K562 (cell line): ENCODE measurements around the gene SCYL1. TPM values are rescaled to one million over a fixed set of nuclear protein-coding genes. Genes with fewer than 3 reads are reported as not detected.

Experiments
- ARID3A ChIP-seq: IDR thresholded peaks from 2 replicates; pipeline ENCODE4 v1.6.1; 2012; ENCODE audit warnings: low read depth, low read length, improper control_type of control experiment, borderline replicate concordance
- ATF7 ChIP-seq: fragments of 450-650 bp; IDR thresholded peaks from 2 replicates; pipeline ENCODE4 v1.7.1; 2014; ENCODE audit warnings: mild to moderate bottlenecking, moderate library complexity
- CBFB ChIP-seq: sonication (generic); formaldehyde crosslinking; IDR thresholded peaks from 2 replicates; pipeline ENCODE4 v1.4.0; 2020; ENCODE audit warnings: mild to moderate bottlenecking, missing genetic modification reagents
- CHCHD3 ChIP-seq: fragments of 250-450 bp; sonication (Bioruptor Pico); IDR thresholded peaks from 2 replicates; pipeline ENCODE4 v2.1.2; 2022; ENCODE audit warnings: mild to moderate bottlenecking
- HOXB6 ChIP-seq: fragments of 250-450 bp; sonication (Bioruptor Pico); IDR thresholded peaks from 2 replicates; pipeline ENCODE4 v1.5.1; 2022; ENCODE audit warnings: mild to moderate bottlenecking, borderline replicate concordance
- L3MBTL2 ChIP-seq: fragments of 450-650 bp; IDR thresholded peaks from 2 replicates; pipeline ENCODE4 v1.6.1; 2016; ENCODE audit warnings: mild to moderate bottlenecking, moderate library complexity
- MGA ChIP-seq: fragments of 450-650 bp; IDR thresholded peaks from 2 replicates; pipeline ENCODE4 v1.6.1; 2016; ENCODE audit warnings: mild to moderate bottlenecking, moderate library complexity
- NR2F6 ChIP-seq: fragments of 450-650 bp; formaldehyde crosslinking; IDR thresholded peaks from 2 replicates; pipeline ENCODE4 v1.4.0; 2020; ENCODE audit warnings: mild to moderate bottlenecking
- PML ChIP-seq: IDR thresholded peaks from 2 replicates; pipeline ENCODE4 v1.6.1; 2012; ENCODE audit warnings: low read length, inconsistent platforms
- POLR2G ChIP-seq: fragments of 200-400 bp; formaldehyde crosslinking; IDR thresholded peaks from 2 replicates; pipeline ENCODE4 v1.6.1; 2017; ENCODE audit warnings: low read depth, mild to moderate bottlenecking, antibody characterized with exemption, low read length, moderate library complexity
- polyA plus RNA-seq, 8 experiments: library from polyadenylated mRNA; depleted of rRNA in 4 of 8; stranded (reverse) in 5 of 8; unstranded in 3 of 8; fragments of >200 nt; fragmentation: Nextera tagmentation in 2 of 8; fragmentation: Illumina TruSeq in 1 of 8; extraction: Ambion mirVana in 2 of 8; extraction: Trizol in 1 of 8; gene quantifications; 2 replicates each; pipeline versions ENCODE4 v1.2.1 to v1.2.3, GENCODE V29; 2011 to 2014; ENCODE audit warnings: inconsistent platforms in 1 of 8, missing spikeins in 1 of 8
- total RNA-seq, 7 experiments: library from RNA; depleted of rRNA in 6 of 7; stranded (reverse); fragments of >200 nt in 6 of 7; fragmentation: Illumina TruSeq in 2 of 7; extraction: Trizol in 2 of 7; gene quantifications; 2 replicates each; pipeline versions ENCODE4 v1.2.1 to v1.2.3, GENCODE V29; 2011 to 2021; ENCODE audit warnings: low replicate concordance in 1 of 7

Gene SCYL1
- total and polyA plus RNA-seq, 9 of the 15 experiments (the other 6 are each of a cell fraction or from before 2014, with no cell fraction given) = 1.9 to 145 (median 57.6) TPM

- TF ChIP-seq MGA = peak; percentile 49; the same call in 1 of the 2 replicates
- TF ChIP-seq PML = peak; percentile 40; the same call in 1 of the 2 replicates
- no peak for TF ChIP-seq HOXB6
- no peak for TF ChIP-seq CBFB (CRISPR knock-in tag)
- TF ChIP-seq NR2F6 (CRISPR knock-in tag) = no peak
- peak; percentile 58; the same call in 1 of the 2 replicates for TF ChIP-seq ATF7
- TF ChIP-seq POLR2G = peak; percentile 93
- no peak for TF ChIP-seq ARID3A
- TF ChIP-seq L3MBTL2 = peak; percentile 67
- TF ChIP-seq CHCHD3 (CRISPR knock-in tag) = no peak
Measured at GRCh38 chr11:65478388-65479183, 46.3 kb upstream of the SCYL1 start (continued).
